Fibroblast of pulmonary artery (primary cell): ENCODE data around the gene CTIF.

ENCODE experiments used
- DNase-seq: peaks from one replicate; pipeline ENCODE4 v3.0.0-alpha.2; 2010; ENCODE audit warnings: low read depth
- H3K4me3 ChIP-seq: replicated peaks from 2 replicates; pipeline ENCODE4 v1.5.1; 2011; ENCODE audit warnings: low read depth, mild to moderate bottlenecking, control low read depth, low read length, moderate library complexity
- TF ChIP-seq, protein P1 (sequence below): IDR thresholded peaks from 2 replicates; pipeline ENCODE4 v1.5.1; 2011; ENCODE audit warnings: mild to moderate bottlenecking, control low read depth, low read length, inconsistent platforms; ENCODE audit errors: missing control alignments

The CTIF gene

DNA sequence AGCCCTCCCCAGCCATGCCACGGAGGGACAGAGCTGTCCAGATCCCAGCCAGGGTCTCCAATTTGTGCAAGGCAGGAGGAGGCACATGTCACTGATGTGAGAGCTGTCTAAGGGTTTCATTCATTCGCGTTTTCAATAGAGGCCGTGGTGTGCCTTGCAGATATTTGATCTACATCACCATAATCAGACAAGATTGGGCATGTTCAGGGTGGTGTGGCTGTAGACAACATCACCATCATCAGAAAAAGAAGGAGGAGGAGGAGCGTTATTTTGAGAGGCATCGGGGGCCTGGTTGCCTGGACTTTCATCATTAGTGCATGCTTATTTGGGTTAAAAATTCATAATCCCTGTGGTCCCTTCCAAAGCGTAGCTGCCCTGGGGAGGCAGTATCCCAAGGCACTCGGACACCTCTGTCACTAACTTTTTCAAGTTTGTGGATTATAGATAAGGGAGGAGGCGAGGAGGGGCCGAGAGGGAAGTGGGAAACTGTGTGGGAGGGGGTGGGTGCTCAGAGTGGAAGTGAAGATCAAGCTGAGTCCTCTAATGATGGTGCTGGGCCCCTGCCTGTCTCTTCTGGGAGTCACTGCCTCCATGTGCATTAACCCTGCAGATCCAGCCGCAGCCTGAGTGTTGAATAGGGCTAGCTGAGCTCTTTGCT lies 194.1 kb downstream of the CTIF start:
- TF ChIP-seq, protein P1, sequence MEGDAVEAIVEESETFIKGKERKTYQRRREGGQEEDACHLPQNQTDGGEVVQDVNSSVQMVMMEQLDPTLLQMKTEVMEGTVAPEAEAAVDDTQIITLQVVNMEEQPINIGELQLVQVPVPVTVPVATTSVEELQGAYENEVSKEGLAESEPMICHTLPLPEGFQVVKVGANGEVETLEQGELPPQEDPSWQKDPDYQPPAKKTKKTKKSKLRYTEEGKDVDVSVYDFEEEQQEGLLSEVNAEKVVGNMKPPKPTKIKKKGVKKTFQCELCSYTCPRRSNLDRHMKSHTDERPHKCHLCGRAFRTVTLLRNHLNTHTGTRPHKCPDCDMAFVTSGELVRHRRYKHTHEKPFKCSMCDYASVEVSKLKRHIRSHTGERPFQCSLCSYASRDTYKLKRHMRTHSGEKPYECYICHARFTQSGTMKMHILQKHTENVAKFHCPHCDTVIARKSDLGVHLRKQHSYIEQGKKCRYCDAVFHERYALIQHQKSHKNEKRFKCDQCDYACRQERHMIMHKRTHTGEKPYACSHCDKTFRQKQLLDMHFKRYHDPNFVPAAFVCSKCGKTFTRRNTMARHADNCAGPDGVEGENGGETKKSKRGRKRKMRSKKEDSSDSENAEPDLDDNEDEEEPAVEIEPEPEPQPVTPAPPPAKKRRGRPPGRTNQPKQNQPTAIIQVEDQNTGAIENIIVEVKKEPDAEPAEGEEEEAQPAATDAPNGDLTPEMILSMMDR = no peak
- DNase-seq = no peak
- H3K4me3 ChIP-seq = no peak overlapping the region

DNA sequence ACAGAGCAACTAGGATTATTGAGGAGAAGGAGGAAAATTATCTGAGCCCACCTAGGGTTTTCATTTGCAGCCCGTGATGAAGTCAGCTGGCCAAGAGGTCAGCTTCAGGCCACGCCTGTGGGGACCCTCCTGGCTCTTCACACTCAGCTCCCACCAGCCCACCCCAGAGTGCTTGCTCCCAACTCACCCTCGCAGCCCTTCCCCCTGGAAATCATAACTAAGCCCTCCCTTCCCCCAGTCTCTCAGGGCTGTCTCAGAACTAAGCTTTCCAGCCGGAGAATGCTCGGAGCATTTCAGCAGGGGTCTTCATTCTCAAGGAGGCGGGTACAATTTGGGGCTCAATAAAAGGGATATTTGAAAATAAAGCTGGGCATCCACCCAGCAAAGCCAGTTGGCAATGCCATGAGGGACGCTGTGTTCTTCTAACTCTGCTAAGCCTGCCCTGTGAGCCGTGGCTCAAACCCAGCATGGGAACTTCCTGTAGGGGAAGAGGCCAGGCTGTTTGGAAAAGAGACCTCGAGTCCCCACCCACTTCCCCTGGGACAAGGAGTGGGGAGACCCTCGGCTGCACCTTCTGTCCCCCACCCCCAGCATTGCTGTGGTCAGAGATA lies 194.9 kb downstream of the CTIF start:
- no peak overlapping the region for H3K4me3 ChIP-seq
- DNase-seq = no peak
- TF ChIP-seq, protein P1 = no peak

DNA sequence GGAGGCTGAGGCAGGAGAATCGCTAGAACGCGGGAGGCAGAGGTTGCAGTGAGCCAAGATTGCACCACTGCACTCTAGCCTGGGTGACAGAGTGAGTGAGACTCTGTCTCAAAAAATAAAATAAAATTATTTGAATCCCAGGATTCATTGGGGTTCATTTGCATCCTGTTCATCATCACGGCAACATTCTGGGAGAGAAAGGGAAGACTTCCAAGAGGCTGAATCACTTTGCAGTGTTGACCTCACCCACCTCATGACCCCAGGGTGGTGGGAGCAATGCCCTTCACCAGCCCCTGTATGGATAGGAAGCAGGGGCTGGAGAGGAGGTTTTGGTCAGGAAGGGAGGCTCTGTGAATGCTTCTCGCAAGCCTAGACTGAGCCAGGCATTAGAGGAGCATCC lies 195.6 kb downstream of the CTIF start:
- no peak for DNase-seq
- H3K4me3 ChIP-seq = no peak overlapping the region
- TF ChIP-seq, protein P1 = no peak

DNA sequence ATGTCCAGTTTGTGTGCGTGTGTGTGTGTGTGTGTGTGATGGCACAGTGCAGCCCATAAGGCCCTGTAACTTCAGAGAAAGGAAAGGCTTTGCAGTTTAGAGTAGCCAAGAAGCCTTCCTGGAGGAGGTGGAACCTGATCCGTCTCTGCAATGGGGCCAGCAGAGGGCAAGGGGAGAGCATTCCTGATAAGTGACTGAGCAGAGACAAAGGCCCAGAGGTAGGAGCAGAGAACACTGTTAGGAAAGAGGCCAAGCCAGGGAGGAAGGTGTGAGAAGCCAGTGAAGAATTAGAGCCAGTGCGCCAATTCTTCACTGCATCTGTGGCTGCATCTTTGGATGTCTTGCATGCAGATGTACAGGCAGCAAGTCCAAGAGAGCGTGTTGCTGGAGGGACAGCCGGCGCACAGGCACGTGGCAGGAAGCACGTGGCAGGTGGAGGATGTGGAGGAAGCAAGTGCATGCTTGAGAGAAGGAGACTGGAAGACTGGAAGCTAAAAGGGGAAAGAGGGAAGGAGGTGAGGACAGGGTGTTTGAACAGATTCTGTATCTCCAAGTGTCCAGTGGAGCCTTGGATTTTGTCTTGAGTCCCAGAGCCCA lies 196.3 kb downstream of the CTIF start:
- no peak for DNase-seq
- TF ChIP-seq, protein P1 = no peak
- H3K4me3 ChIP-seq = no peak overlapping the region

DNA sequence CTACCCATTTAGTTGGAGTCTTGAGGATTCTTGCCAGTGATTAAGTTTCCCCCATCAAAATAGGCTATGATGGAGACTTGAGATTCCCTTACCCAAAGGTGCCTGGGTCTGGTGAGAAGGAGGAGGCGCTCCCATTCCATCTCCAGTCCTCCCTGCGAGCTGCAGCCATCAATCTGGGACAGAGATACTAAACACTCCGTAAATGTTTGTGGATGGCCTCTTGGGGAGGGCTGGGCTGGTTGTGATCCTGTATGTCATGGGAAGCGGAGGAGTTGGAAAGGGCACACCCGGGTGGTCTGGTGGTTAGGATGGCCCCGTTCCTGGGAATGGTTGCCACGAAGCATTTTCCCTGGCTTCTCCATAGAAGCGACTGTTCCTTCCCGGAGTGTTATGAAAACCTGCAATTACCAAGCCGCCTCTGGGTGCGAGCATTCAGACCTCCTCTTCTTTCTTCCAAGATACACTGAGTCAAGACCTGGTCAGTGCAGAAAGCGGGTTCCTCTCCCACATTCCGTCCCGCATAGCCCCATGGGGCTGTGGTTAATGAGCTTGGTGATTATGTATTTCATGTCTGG lies 196.9 kb downstream of the CTIF start:
- no peak overlapping the region for H3K4me3 ChIP-seq
- TF ChIP-seq, protein P1 = no peak

DNA sequence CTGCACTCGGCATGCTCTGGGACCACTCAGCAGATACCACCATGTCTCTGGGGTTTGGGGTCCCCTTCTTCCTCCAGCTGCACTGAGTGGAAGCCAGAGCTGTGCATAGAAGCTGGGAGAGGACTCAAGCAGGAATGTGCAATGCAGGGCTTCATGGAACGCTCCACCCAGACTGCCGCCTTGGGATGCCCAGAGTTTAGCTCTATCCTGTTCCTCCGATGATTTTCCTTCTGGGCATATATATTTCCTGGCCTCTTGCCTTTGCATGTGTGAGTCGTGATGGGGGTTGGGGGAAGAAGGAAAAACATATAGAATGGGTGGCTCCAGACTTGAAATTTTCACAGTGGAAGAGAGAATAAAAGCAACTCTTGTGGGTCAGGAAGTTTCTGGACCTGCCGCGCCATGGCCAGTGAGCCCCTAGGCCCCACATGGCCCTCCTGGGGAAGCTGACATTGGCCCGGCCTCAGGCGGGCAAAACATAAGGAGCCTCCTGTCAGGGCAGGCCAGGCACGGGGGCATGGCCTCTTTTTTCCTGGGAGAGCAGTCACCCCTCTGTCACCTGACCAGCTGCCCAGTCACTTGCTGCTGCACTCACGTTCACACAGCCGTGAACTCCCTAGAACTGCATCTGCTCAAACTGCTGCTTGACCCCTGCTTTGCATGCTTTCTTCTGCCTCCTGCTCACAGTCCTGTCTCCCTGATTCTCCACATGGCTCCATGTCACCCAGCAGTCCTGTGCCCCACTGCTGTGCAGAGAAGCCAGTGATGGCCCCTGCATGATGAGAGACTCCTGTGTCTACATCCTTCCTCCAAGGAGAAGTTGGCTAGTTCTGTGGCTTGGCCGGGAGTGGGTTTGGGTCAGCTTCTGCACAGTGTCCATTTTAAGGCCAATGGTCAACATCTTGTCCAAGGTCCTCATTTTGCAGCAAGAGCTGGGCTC lies 197.8 kb downstream of the CTIF start:
- no peak overlapping the region for H3K4me3 ChIP-seq
- TF ChIP-seq, protein P1 = no peak
- no peak for DNase-seq

More for the DNA sequence above, 196.9 kb downstream of the CTIF start:
- DNase-seq = no peak
